ENCODE measurements around the gene PWWP2B.

DNA sequence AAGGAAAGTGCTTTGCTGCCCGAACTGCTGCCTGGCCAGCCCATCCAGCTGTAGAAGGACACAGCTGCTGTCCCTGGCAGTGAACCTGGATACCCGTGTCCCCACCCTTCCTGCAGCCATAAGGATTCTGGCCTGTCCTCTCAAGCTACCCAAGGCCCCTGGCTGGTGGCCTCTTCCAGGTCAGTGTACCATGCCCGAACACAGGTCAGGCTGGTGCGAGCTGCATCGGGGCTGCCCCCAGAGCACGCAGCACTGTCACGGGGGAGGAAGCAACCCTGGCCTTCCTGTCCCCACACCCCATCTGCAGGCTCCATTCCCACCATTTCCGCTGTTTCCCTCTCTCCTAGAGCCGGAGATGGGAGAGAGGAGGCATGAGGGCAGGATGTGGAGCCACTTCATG, 30.5 kb upstream of the PWWP2B start:
- TF ChIP-seq CTCF (IDR thresholded peaks at IDR 0.05) (no peak), POLR2A (IDR thresholded peaks at IDR 0.05) (no peak)
